ENCODE data around the gene LUZP2.

DNA sequence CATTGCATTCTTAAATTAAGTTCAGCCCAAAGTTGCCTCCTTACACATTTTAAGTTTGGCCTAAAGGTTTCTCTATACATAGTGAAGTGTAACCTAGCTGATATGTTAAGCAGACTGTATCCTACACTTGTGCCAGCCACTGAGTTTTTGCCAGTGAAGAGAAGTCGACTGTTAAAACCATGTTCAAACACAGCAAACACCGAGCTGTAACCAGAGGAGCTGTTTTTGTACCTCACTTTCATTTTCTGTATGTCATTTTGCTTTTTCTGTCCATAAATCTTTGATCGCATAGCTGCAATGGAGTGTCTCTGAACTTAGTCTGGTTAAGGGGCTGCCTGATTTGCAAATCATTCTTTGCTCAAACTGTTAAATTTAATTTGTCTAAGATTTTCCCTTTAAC lies 403.7 kb downstream of the LUZP2 start:
- no peak for TF ChIP-seq POLR2A (IDR thresholded peaks at IDR 0.05; ENCODE audit: low read depth, low read length)
- TF ChIP-seq POLR2AphosphoS5 (IDR thresholded peaks at IDR 0.05; ENCODE audit: low read depth, low read length): no peak
